Stimulated activated CD8-positive, alpha-beta memory T cell treated with anti-CD3 and anti-CD28 coated beads, Interleukin-15, amount 100 ng/mL, for 4 hours (primary cell): ENCODE measurements around the gene NAA20.
"Not testable (repeated sequence)": the region's sequence is repeated elsewhere in the genome, so short reads cannot be mapped to it uniquely, and the experiment has no call there.

ENCODE experiments used
- DNase-seq, 2 donors: peaks; one replicate each; pipeline ENCODE4 v3.0.0-alpha.2; 2020; ENCODE audit warnings: low read depth in 2 of 2

NAA20 gene

DNA sequence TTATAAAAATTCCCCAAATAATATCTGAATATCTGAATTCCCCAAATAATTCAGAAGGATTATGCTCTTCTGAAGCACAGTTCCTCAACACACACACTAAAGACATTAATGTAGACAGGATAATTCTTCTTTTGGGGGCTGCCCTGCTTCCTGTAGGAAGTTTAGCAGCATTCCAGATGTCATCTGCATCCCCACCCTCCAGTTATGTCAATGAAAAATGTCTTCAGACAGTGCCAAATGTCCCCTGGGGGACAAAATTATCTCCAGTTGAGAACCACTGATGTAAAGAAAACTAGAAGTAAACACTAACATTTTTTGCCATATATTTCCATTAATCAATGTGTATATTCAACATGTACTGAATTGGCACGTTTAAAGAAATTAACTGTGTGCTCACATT, 25.9 kb upstream of the NAA20 start:
- no peak for DNase-seq

DNA sequence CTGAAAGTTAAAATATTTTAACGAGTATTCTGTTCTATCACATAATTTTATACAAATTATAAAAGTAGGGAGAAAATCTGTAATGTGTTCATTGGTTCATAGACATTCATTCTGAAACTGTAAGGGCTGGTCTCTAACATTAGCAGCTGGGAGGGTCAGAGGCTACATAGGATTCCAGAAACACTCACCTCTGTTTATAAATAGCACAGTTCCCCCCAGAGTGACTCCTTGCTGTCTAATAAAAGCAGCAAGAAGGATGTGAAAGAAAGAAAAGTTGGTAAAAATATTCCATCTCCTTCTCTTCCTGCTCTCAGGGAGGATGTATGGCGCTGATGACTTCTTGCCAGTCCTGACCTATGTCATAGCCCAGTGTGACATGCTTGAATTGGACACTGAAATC, 25.3 kb upstream of the NAA20 start:
- DNase-seq = no peak

GRCh38 chr20:19992996-19993908, 23.9 kb upstream of the NAA20 start:
- no peak for DNase-seq

DNA sequence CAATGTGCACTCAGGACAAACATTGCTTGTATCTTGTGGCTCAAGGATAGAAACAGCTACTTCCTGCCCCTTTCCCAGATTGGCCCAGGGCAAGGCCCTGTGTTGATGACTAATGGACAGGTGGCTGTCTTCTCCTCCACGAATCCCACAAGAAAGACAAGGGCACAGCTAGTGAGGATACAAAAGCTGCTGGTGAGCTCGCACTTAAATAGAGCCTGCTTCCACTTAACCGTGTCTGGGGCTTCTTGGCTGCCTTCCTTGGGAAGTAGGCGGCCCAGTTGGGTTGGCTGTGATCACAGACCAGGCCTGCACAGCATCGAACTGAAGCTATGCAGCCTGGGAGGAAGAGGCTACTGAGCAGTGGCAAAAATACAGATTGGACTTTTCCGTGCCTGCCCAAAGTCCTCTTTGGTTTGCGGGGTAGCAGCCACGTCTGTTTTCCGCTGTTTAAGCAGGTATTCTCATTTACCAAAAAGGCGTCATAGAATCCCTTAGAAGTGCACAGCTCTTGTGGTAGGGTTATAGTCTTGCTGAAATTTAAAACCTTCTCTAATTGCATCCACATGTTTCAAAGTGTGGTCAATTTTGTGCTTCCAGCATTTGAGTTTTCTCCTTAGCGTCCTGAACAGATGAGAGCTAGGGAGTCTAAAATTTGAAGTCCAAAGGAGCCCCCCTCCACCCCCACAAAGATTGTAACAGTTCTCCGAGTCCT, 23.0 kb upstream of the NAA20 start:
- DNase-seq = no peak

DNA sequence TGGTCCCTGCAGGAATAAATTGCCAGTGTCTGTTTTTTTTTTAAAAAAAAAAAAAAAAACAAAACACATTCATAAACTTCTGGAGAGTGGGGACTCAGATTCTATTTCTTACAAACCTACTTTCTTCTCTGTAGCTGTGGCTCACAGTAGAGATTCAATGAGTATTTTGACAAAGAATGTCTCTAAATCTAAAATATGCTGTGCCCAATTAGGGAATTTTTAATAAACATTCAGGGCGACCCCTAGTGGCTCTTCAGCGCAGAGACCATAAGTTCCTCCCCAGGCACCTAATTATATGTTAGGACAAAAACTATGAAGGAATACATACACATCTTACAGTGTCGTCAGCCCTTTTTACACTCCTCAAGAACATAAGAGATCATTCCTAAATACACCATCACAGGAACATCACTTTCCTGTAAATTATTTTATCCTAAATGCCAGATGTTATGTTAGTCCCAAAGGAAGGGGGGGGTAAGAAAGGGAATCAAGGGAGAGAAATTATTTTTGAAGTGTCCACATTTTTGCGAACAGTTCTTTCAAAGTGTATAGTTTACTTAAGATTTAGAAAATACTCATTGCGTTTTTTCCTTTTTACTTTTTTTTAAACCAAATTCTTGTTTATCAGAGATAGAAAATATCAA, 21.8 kb upstream of the NAA20 start:
- DNase-seq = no peak

DNA sequence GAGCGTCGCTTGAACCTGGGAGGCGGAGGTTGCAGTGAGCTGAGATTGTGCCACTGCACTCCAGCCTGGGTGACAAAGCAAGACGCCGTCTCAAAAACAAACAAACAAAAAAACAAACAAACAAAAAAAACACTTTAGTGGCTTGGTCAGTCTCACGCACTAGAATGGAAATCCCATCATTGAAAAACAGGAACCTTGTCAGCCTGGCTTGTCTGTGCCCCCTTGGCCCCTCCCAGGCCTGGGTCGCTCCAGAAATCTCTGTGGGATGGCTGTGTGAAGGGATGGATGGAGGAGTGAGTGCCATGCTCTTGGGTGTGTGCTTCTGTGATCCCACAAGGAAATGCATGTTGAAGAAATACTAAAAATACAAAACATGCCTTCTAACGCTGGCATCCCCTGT, 20.9 kb upstream of the NAA20 start:
- no peak for DNase-seq

DNA sequence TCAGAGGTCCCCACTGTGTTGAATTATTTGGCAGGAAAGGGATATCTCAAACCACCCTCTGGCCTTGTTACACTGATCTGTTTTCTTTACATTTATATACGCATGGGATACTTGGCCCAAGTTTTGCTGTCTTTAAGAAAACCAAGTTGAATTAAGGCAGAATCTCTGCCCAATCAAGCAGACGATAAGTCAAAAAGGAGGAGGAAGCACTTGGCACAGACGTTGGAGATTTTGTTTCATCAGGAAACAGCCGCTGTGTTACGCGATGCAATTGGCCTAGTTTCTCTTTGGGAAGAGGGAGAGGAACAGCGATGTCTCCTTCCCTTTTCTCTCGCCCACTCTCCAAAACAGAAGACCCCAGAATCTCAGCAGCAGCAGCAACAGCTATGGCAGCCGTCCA, 20.2 kb upstream of the NAA20 start:
- DNase-seq = no peak

- no peak for DNase-seq
Observed at GRCh38 chr20:19998990-19999705, 18.0 kb upstream of the NAA20 start.

DNA sequence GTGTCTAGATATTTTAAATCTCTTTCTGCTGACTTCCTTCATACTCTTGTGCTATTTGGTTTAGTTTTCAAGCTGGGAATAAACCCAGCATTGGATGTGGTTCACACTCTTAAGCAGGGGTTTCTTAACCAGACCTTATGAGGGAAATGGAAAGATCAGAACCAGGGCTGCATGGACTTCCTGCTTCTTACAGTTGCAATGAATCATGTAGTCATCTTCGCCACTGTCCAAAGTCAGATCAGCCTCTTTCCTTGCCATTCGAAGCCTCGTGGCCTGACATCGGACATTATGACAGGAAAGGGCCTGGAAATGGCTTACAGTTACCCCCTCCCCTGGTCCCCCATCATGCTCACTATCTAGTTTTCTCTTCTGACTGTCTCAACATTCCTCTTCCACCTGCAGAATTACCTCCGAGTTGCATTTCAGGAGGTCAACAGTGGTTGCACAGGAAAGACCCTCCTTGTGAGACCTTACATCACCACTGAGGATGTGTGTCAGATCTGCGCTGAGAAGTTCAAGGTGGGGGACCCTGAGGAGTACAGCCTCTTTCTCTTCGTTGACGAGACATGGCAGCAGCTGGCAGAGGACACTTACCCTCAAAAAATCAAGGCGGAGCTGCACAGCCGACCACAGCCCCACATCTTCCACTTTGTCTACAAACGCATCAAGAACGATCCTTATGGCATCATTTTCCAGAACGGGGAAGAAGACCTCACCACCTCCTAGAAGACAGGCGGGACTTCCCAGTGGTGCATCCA, 16.8 kb upstream of the NAA20 start:
- DNase-seq = no peak

DNA sequence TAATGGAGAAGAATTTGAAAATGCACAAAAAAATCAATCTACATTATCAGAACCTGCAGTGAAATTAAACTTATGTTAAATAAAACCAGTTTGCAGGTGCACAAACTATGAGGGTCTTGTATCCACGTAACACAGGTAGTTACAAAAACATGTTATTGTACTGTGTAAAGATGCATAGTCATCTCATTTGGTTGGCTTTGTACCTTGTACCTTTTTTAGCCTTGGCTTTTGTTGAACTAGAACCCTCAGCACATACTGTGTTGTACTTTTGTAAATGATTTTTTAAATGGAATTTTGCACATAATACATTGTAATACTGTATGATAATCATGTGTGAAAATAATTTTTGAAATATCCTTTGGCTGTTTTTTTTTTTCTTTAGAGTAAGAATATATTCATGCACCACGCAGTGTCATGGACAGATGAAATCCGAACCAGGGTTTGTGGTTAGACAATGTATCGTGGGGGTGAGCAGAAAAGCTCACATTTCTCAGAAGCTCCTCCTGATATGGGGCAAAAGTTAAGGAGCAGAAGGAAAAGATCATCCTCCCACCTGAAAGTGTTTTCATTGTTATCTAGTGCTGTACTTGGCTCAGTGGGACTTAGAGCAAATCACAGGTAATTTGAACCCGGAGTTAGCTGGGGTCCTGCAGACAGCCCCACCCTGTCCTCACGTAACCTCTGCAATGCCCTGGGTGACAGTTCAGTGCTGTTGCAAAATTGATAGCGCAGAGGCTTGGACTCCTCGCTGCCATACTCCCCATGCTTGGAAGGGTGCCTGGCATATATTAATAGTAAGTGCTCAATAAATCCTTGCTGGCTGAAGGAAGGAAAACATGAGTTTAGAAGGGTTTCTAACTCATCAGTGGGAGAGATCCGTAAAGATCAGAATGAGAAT, 14.8 kb upstream of the NAA20 start:
- no peak for DNase-seq

- DNase-seq = no peak
Observed at GRCh38 chr20:20003031-20003954, 13.9 kb upstream of the NAA20 start.

DNA sequence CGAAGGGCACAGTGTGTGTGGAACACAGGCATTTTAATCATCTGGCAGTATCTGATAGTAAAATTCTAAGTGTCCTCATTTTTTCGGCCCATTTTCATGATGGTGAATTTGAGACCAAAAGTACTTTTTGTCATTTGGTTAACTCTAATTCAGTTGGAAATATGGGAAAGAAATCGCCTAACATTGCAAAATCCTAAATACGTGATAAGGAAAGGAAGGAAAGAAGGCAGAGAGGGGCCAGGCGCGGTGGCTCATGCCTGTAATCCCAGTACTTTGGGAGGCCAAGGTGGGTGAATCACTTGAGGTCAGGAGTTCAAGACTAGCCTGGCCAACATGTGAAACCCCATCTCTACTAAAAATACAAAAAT, 13.2 kb upstream of the NAA20 start:
- DNase-seq = not testable (repeated sequence)

DNA sequence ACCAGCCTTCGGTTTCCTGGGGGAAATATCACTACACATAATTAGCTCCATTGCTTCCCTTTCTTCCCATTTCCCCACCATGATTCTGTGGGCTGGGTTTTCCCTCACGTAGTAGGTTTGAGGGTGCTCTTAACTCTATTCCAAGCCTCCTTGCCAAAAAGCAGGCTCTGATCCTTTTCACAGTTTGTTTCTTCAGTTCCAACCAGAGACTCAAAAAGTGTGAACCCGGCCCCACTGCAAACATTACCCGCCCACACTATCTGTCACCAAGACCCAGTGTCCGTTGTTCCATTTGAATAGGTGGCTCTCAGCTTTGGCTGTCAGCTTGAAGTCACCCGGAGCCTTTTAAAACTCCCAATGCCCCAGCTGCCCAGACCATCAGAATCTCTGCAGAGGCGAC, 11.8 kb upstream of the NAA20 start:
- no peak for DNase-seq

DNA sequence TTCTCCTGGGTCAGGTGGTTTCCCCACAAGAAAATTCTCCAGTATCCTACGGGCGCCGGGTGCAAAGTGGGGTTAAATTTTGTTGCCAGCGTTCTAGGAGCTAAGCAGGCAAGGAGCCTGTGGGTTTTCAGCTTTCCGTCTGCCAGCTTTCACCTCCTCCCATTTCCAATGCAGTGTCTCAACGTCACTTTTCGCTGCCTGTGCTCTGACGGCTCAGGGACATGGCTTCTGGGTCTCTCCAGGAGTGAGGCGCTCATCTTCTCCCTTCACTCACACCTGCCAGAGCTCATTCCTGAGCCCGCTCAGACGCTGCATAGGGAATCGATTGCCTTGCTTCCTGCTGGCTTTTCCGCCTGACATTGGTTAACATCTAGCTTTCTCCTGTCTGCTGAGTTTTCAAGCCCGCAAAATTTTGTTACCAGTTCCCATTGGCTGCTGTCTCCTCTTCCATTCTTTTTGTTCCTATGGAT, 7.3 kb upstream of the NAA20 start:
- no peak for DNase-seq

GRCh38 chr20:20010639-20011500, 6.3 kb upstream of the NAA20 start:
- DNase-seq = no peak

- DNase-seq = no peak
Observed at GRCh38 chr20:20012541-20012940, 4.6 kb upstream of the NAA20 start.

DNA sequence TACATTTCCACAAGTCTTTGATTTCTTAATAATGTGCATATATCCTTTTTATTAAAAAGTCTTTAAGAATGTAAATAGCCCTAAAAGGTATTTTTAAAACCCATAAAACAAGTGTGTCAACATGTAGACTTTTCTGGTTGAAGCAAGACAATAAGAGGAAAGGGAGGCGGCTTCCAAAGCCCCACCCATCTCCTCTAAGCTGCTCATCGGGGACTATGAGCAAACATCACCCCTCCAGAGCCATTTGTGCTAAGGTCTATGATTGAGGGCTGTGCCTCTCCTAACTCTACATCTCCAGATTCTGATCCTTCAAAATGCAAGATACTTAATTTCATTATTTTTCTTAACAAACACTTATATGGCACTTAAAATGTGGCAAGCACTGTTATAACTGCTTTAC, 2.5 kb upstream of the NAA20 start:
- DNase-seq = no peak

GRCh38 chr20:20017844-20018185, 653 bp downstream of the NAA20 start:
- DNase-seq = no peak
